DND-41 (cell line): Measurements from ENCODE around the gene TMEM184A.
A peak's percentile ranks its signal among the peaks of the same experiment; 100 is the strongest.

Experiments used
- ATAC-seq: fragments of 200-7000 bp; cut with Tn5 transposase; 3 replicates; pipeline ENCODE4 v1.9.1; 2021; ENCODE audit warnings: low read depth; ENCODE audit not compliant: insufficient read depth
- DNase-seq: peaks from one replicate; pipeline ENCODE4 v3.0.0-alpha.2; 2020
- H2AFZ ChIP-seq: 2 replicates; pipeline ENCODE4 v1.6.0; 2012; ENCODE audit warnings: low read depth, low read length
- H3K27ac ChIP-seq: 2 replicates; pipeline ENCODE4 v1.5.1; 2012; ENCODE audit warnings: low read length, inconsistent platforms
- H3K27me3 ChIP-seq: fragments of 200-600 bp; sonication (generic); 2 replicates; pipeline ENCODE4 v1.6.0; 2012; ENCODE audit warnings: low read length, mild to moderate bottlenecking, inconsistent platforms; ENCODE audit not compliant: insufficient read depth, poor library complexity
- H3K36me3 ChIP-seq: 2 replicates; pipeline ENCODE4 v1.5.1; 2012; ENCODE audit warnings: low read length, inconsistent platforms; ENCODE audit not compliant: insufficient read depth
- H3K4me1 ChIP-seq: 2 replicates; pipeline ENCODE4 v1.5.1; 2012; ENCODE audit warnings: mild to moderate bottlenecking, low read length; ENCODE audit not compliant: insufficient read depth
- H3K4me2 ChIP-seq: 2 replicates; pipeline ENCODE4 v1.6.0; 2012; ENCODE audit warnings: mild to moderate bottlenecking, moderate library complexity, low read length, inconsistent platforms; ENCODE audit not compliant: insufficient read depth
- H3K4me3 ChIP-seq, 2 experiments: fragments of 200-600 bp in 1 of 2; shearing (Covaris generic) in 1 of 2; 2 replicates each; pipeline ENCODE4 v1.5.1; 2012 to 2016; ENCODE audit warnings: inconsistent platforms in 2 of 2, low read length in 2 of 2, mild to moderate bottlenecking in 2 of 2, low read depth in 1 of 2, moderate library complexity in 1 of 2
- H3K79me2 ChIP-seq: 2 replicates; pipeline ENCODE4 v1.6.0; 2012; ENCODE audit warnings: low read length, inconsistent platforms; ENCODE audit not compliant: insufficient read depth
- H3K9ac ChIP-seq: 2 replicates; pipeline ENCODE4 v1.6.0; 2012; ENCODE audit warnings: low read depth, mild to moderate bottlenecking, inconsistent platforms, low read length, moderate library complexity
- H3K9me3 ChIP-seq: 2 replicates; pipeline ENCODE4 v1.5.1; 2012; ENCODE audit warnings: low read length, moderate library complexity, mild to moderate bottlenecking, inconsistent platforms; ENCODE audit not compliant: insufficient read depth, severe bottlenecking
- H4K20me1 ChIP-seq: 2 replicates; pipeline ENCODE4 v1.6.0; 2012; ENCODE audit warnings: low read length; ENCODE audit not compliant: insufficient read depth
- EZH2 ChIP-seq: IDR thresholded peaks from 3 replicates; pipeline ENCODE4 v1.6.1; 2012; ENCODE audit warnings: borderline replicate concordance, low read depth, mild to moderate bottlenecking, moderate library complexity, low read length, inconsistent platforms; ENCODE audit not compliant: severe bottlenecking
- TF ChIP-seq, protein P1 (sequence below): IDR thresholded peaks from 2 replicates; pipeline ENCODE4 v1.5.1; 2012; ENCODE audit warnings: borderline replicate concordance, low read length, moderate library complexity, mild to moderate bottlenecking; ENCODE audit not compliant: poor library complexity, severe bottlenecking; ENCODE audit errors: extremely low read depth

Gene TMEM184A

DNA sequence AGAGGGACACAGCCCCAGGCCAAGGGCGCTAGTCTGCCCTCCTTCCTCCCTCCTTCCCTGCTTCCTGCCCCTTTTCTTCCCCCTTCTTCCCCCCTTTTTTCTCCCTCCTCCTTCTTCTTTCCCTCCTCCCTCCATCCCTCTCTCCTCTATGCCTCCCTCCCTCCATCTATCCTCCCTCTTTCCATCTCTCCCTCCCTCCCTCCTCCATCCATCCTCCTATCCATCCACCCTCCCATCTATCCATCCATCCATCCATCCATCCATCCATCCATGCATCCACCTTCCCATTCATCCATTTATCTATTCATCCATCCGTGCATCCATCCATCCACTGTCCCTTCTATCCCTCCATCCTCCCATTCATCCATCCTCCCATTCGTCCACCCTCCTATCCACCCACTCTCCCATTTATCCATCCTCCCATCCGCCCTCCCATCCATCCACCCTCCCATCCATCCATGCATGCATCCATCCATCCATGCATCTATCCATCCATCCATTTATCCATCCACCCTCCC, 38.0 kb upstream of the TMEM184A start:
- Histone ChIP-seq H2AFZ (no peak overlapping the region), H3K27ac (peak overlapping the region; percentile 98)
- TF ChIP-seq, protein P1, sequence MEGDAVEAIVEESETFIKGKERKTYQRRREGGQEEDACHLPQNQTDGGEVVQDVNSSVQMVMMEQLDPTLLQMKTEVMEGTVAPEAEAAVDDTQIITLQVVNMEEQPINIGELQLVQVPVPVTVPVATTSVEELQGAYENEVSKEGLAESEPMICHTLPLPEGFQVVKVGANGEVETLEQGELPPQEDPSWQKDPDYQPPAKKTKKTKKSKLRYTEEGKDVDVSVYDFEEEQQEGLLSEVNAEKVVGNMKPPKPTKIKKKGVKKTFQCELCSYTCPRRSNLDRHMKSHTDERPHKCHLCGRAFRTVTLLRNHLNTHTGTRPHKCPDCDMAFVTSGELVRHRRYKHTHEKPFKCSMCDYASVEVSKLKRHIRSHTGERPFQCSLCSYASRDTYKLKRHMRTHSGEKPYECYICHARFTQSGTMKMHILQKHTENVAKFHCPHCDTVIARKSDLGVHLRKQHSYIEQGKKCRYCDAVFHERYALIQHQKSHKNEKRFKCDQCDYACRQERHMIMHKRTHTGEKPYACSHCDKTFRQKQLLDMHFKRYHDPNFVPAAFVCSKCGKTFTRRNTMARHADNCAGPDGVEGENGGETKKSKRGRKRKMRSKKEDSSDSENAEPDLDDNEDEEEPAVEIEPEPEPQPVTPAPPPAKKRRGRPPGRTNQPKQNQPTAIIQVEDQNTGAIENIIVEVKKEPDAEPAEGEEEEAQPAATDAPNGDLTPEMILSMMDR: no peak
- TF ChIP-seq EZH2: no peak

DNA sequence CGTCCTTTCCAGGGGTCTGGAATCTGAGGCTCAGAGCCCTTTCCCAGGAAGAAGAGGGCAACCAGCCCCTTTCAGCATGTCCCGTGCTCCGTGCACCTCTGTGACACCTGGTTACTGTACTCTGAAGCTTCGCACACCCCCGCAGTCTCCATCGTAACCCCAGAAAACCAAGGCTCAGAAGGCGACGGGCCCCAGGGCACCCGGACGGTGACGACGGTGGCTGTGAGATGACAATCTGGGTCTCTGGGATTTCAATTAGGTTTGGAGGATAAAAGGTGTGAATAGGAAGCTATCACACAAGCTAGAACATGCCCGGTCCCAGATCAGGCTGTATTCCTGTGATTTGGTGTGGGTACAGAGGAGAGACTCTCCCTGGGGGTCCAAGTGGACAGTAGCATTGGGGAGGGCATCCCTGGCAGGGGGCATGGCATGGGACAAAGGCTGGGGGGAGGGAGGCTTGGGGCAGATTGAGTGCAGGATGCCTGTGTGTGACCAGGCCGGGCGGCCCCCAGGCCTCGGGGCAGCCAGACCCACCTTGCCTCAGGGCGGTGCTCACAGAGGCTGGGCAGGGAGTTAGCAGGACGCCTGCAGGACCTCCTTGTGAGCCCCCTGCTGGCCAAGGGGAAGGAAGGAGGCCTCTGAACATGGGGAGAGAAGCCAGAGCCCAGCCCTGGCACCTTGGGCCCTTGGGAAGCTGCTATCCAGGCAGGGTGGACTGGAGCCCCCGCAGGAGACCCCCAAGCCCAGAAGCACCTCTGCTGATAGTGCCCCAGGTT, 37.3 kb upstream of the TMEM184A start:
- Histone ChIP-seq H3K27me3 (no peaks in the 10 kb centered on the region), H3K9me3 (no peaks in the 10 kb centered on the region), H3K27ac (peak overlapping the region; percentile 98), H3K9ac (peak overlapping the region; percentile 40), H3K4me3 (peak overlapping the region in 1 of 2 experiments; percentile 4; a peak in 1 of 4 replicates), H4K20me1 (no peaks in the 10 kb centered on the region), H2AFZ (no peak overlapping the region), H3K36me3 (no peaks in the 10 kb centered on the region), H3K4me2 (peak overlapping the region; percentile 23), H3K4me1 (peaks cover 54% of the 10 kb centered on the region), H3K79me2 (no peaks in the 10 kb centered on the region)
- DNase-seq (peak; percentile 14), ATAC-seq (no peak)
- TF ChIP-seq EZH2: no peak
- TF ChIP-seq, protein P1: peak; percentile 47

More for the DNA sequence above, 38.0 kb upstream of the TMEM184A start:
- no peaks in the 10 kb centered on the region for H3K79me2 ChIP-seq
- H3K4me3 ChIP-seq: no peak overlapping the region
- no peaks in the 10 kb centered on the region for H3K36me3 ChIP-seq
- ATAC-seq (no peak), DNase-seq (no peak)
- H4K20me1 ChIP-seq: no peaks in the 10 kb centered on the region
- no peaks in the 10 kb centered on the region for H3K9me3 ChIP-seq
- no peaks in the 10 kb centered on the region for H3K27me3 ChIP-seq
- H3K9ac ChIP-seq: peak overlapping the region; percentile 40; the same call in 1 of the 2 replicates
- peaks cover 53% of the 10 kb centered on the region for H3K4me1 ChIP-seq
- H3K4me2 ChIP-seq: no peak overlapping the region

DNA sequence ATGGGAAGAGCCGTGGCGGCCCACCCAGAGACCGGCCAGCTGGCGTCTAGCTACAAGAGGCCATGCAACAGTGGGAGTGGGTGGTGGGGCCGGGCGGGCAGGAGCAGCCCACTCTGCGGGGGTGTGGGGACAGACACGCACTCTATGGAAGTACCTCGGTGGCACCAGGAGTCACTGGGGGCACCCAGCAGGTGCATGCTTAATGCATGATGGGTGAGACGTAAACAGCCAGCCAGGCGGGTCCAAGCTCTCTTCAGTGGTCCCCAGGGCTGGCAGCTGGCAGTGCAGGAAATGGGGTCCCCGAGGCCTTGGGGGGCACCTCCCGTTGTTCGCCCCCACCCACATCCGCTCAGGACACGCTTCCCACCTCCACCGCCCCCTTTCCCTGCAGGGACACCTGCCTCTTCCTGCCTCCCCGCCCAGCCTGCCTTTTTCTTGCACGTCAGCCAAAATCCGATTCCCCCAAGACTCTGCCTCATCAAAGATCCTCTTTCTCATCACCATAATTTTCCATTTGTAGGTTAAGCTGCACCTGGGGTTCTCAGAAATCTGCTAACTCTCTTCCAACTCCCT, 36.4 kb upstream of the TMEM184A start:
- peak overlapping the region in 1 of 2 experiments; percentile 45; a peak in 2 of 4 replicates for H3K4me3 ChIP-seq
- DNase-seq (peak; percentile 94), ATAC-seq (peak; percentile 76)
- no peaks in the 10 kb centered on the region for H4K20me1 ChIP-seq
- H3K79me2 ChIP-seq: no peaks in the 10 kb centered on the region
- peak overlapping the region; percentile 98 for H3K27ac ChIP-seq
- no peaks in the 10 kb centered on the region for H3K36me3 ChIP-seq
- H3K4me1 ChIP-seq: peaks cover 54% of the 10 kb centered on the region
- H3K9me3 ChIP-seq: no peaks in the 10 kb centered on the region
- peak overlapping the region; percentile 69 for H3K4me2 ChIP-seq
- H3K27me3 ChIP-seq: no peaks in the 10 kb centered on the region
- TF ChIP-seq EZH2: no peak
- TF ChIP-seq, protein P1: no peak
- no peak overlapping the region for H2AFZ ChIP-seq
- peak overlapping the region; percentile 59 for H3K9ac ChIP-seq
